Measurements from ENCODE around the gene FAM13A. TPM values are rescaled to one million over a fixed set of nuclear protein-coding genes. Genes with fewer than 3 reads are reported as not detected.

FAM13A gene
- total and polyA plus RNA-seq, 12 donors = 10.1 to 61.6 (median 29.1) TPM

GRCh38 chr4:88728146-88728545 lies 328.8 kb downstream of the FAM13A start:
- intact Hi-C loops (cut with DNase I) = no loop called here
- Histone ChIP-seq H3K4me1 (replicated peaks in 1 of 2) (no peaks in the 10 kb centered on the region), H3K36me3 (replicated peaks in 1 of 2) (peaks cover 0 to 63% of the 10 kb centered on the region in 2 donors), H3K9me3 (replicated peaks in 1 of 3) (no peaks in the 10 kb centered on the region), H3K27ac (no peak overlapping the region), H3K27me3 (no peaks in the 10 kb centered on the region), H3K4me3 (no peak overlapping the region)
- 87 to 100% (median 96%) methylated on average over 6 of the region's 6 CpGs for WGBS, 4 donors
- DNase-seq = no peak
- TF ChIP-seq, protein P1, sequence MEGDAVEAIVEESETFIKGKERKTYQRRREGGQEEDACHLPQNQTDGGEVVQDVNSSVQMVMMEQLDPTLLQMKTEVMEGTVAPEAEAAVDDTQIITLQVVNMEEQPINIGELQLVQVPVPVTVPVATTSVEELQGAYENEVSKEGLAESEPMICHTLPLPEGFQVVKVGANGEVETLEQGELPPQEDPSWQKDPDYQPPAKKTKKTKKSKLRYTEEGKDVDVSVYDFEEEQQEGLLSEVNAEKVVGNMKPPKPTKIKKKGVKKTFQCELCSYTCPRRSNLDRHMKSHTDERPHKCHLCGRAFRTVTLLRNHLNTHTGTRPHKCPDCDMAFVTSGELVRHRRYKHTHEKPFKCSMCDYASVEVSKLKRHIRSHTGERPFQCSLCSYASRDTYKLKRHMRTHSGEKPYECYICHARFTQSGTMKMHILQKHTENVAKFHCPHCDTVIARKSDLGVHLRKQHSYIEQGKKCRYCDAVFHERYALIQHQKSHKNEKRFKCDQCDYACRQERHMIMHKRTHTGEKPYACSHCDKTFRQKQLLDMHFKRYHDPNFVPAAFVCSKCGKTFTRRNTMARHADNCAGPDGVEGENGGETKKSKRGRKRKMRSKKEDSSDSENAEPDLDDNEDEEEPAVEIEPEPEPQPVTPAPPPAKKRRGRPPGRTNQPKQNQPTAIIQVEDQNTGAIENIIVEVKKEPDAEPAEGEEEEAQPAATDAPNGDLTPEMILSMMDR (IDR thresholded peaks at IDR 0.05) = no peak
- TF ChIP-seq POLR2A (IDR thresholded peaks at IDR 0.05) = no peak

DNA sequence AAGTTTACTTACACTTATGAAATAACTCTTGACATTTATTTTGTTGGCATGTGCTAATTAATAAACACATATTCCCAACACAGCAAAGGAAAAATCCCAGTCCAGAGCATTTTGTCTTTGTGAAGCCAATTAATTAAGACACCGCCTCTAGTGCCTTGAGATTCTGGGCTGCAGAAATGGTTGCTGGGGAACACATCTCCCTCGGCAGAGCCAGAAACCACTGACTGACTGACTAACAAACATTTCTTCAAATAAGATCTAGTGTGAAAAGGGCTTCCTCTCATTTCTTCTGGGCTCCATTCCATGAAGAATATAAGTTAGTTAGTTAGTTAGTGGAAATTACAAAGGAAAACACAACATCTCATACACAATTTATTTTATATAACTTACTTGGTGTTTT lies 331.0 kb downstream of the FAM13A start:
- WGBS, 4 donors = 79 to 90% (median 89%) methylated on average over 2 of the region's 2 CpGs
- no peak for DNase-seq
- peaks cover 0 to 71% of the 10 kb centered on the region in 2 donors for H3K36me3 ChIP-seq (replicated peaks in 1 of 2)
- H3K27ac ChIP-seq = no peak overlapping the region
- H3K4me3 ChIP-seq = no peak overlapping the region
- H3K4me1 ChIP-seq (replicated peaks in 1 of 2) = no peaks in the 10 kb centered on the region
- intact Hi-C loops (cut with DNase I) = no loop called here
- H3K9me3 ChIP-seq (replicated peaks in 1 of 3) = no peaks in the 10 kb centered on the region
- H3K27me3 ChIP-seq = no peaks in the 10 kb centered on the region
- TF ChIP-seq, protein P1 (IDR thresholded peaks at IDR 0.05) = no peak
- TF ChIP-seq POLR2A (IDR thresholded peaks at IDR 0.05) = no peak

- Histone ChIP-seq H3K4me1 (replicated peaks in 1 of 2) (no peaks in the 10 kb centered on the region), H3K27me3 (no peaks in the 10 kb centered on the region), H3K4me3 (no peak overlapping the region), H3K36me3 (replicated peaks in 1 of 2) (peaks cover 0 to 62% of the 10 kb centered on the region in 2 donors), H3K9me3 (replicated peaks in 1 of 3) (no peaks in the 10 kb centered on the region), H3K27ac (no peak overlapping the region)
- WGBS, 4 donors = 96 to 98% (median 97%) methylated on average over 4 of the region's 4 CpGs
- intact Hi-C loops (cut with DNase I) = no loop called here
- TF ChIP-seq POLR2A (IDR thresholded peaks at IDR 0.05) = no peak
- TF ChIP-seq, protein P1 (IDR thresholded peaks at IDR 0.05) = no peak
- DNase-seq = no peak
Observed at GRCh38 chr4:88725143-88725542, 331.8 kb downstream of the FAM13A start.

- no peak for TF ChIP-seq POLR2A (IDR thresholded peaks at IDR 0.05)
- TF ChIP-seq, protein P1 (IDR thresholded peaks at IDR 0.05) = no peak
- no peak for DNase-seq
- Histone ChIP-seq H3K27ac (no peak overlapping the region), H3K9me3 (replicated peaks in 1 of 3) (no peaks in the 10 kb centered on the region), H3K4me1 (replicated peaks in 1 of 2) (no peaks in the 10 kb centered on the region), H3K27me3 (no peaks in the 10 kb centered on the region), H3K36me3 (replicated peaks in 1 of 2) (peaks cover 0 to 55% of the 10 kb centered on the region in 2 donors), H3K4me3 (no peak overlapping the region)
- WGBS, 4 donors = 89 to 94% (median 91%) methylated on average over 2 of the region's 2 CpGs
- intact Hi-C loops (cut with DNase I) = no loop called here
Observed at GRCh38 chr4:88724406-88724805, 332.6 kb downstream of the FAM13A start.
